Measurements from ENCODE around the gene USP9X.

Gene USP9X

DNA sequence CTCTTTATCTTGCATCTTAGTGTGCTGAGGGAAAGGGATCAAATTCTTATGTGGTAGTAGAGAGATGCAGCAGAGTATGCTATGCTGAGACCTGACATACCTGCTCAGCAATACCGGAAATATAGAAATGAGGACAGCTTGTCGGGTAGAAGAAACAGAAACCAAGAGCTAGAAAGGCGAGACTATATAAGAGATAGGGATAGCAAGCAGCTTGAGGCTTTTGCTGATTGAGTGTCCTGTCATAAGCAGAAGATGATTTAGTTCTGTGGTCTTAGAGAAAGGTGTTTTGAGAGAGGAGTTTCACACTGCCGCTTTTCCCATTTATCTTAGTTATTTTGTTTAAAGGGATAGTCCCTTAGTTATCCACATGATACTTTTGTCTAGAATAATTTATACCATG is 31.7 kb downstream of the USP9X start:
- Mint-ChIP-seq H3K9me3 (no peaks in the 10 kb centered on the region), H3K4me1 (peaks cover 50% of the 10 kb centered on the region), H3K27me3 (no peaks in the 10 kb centered on the region), H3K27ac (ENCODE audit: low read depth) (peak overlapping the region; percentile 83), H3K36me3 (ENCODE audit: insufficient read depth) (peaks cover 9% of the 10 kb centered on the region), H3K4me3 (peak overlapping the region; percentile 67)
- ATAC-seq (replicated peaks; ENCODE audit: extremely low read depth, poor library complexity, severe bottlenecking): peak; percentile 79
- DNase-seq (ENCODE audit: low spot score in 2 of 2): no peak

DNA sequence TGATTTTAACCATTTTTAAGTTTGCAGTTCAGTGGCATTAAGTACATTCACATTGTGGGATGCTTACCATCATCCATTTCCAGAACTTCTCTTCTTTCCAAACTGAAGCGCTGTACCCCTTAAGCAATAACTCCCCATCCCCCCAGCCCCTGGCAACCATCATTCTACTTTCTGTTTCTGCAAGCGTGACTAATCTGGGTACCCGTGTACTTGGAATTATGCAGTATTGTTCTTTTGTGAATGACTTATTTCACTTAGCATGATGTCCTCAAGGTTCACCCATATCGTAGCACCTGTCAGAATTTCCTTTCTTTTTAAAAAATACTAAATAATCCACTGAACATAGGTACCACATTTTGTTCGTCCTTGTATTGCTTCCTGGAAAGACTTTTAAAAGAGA is 32.9 kb downstream of the USP9X start:
- Mint-ChIP-seq H3K27ac (ENCODE audit: low read depth) (peak overlapping the region; percentile 83), H3K36me3 (ENCODE audit: insufficient read depth) (peaks cover 10% of the 10 kb centered on the region), H3K4me3 (peak overlapping the region; percentile 67), H3K4me1 (peaks cover 57% of the 10 kb centered on the region), H3K9me3 (no peaks in the 10 kb centered on the region), H3K27me3 (no peaks in the 10 kb centered on the region)
- ATAC-seq (replicated peaks; ENCODE audit: extremely low read depth, poor library complexity, severe bottlenecking) (no peak), DNase-seq (ENCODE audit: low spot score in 2 of 2) (no peak)

DNA sequence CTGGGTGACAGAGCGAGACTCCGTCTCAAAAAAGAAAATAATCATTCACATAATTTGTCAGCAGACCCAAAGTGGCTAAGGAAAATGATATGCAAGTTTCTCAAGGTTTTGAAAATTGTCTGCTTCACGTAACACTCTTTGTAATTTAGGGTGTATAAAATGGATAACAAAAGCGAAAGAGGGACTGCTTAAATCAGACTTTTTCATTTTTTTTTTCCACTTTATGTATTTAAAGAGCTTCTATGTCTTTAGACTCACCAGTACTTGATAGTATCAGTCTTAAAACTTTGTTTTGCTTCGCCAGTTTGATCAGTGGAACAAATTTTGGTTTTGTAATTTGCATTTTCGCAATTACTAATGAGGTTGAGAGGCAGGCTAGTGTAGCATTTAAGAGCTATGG is 34.6 kb downstream of the USP9X start:
- Mint-ChIP-seq H3K36me3 (ENCODE audit: insufficient read depth) (peaks cover 12% of the 10 kb centered on the region), H3K4me3 (peak overlapping the region; percentile 67), H3K27ac (ENCODE audit: low read depth) (no peak overlapping the region), H3K27me3 (no peaks in the 10 kb centered on the region), H3K9me3 (no peaks in the 10 kb centered on the region), H3K4me1 (peaks cover 55% of the 10 kb centered on the region)
- no peak for DNase-seq (ENCODE audit: low spot score in 2 of 2)
- no peak for ATAC-seq (replicated peaks; ENCODE audit: extremely low read depth, poor library complexity, severe bottlenecking)

DNA sequence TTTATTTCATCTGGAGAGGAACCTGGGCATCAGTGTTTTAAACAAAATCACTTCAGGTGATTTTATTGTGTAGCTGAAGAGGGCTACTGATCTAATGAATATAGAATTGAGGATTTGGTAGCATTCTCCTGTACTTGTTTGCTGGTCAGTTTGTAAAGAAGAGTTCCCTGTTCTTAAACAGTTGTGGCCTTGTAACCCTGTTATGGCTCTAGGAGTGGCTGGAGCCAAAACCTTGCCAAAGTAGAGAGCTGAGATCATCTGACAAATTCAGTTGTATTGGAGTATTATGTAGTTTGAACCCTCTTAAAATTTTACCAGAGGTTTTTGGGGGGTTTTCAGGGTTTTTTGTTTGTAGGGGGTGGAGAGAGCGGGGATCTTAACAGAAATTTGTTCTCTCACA is 36.5 kb downstream of the USP9X start:
- Mint-ChIP-seq H3K27ac (ENCODE audit: low read depth) (no peak overlapping the region), H3K27me3 (no peaks in the 10 kb centered on the region), H3K36me3 (ENCODE audit: insufficient read depth) (peaks cover 20% of the 10 kb centered on the region), H3K9me3 (no peaks in the 10 kb centered on the region), H3K4me1 (peaks cover 50% of the 10 kb centered on the region), H3K4me3 (no peak overlapping the region)
- DNase-seq (ENCODE audit: low spot score in 2 of 2): no peak
- ATAC-seq (replicated peaks; ENCODE audit: extremely low read depth, poor library complexity, severe bottlenecking): no peak

DNA sequence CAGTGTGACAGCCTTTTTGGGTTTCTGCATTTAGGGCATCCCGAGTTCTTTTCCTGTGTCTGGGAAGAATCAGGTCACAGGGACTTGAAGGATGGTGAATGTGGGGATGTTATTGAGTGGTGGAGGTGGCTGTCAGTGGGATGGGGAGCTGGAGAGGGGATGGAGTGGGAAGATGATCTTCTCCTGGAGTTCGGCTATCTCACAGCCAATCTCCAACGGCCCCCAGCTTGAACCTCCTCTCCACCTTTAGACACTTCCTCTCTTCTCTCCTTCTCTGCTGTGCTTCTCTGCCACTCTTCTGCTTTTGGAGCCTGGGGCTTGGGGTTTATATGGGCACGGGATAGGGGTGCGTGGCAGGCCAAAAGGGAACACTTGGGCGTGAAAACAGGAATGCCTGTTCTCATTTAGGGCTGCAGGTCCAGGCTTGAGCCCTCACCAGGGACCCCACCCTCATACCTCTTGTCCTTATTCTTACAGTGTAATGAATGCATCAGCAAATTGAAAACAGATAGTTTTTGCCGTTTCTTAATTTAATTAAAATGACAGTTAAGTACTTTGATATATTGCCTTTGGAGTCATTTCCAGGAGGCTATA is 37.5 kb downstream of the USP9X start:
- ATAC-seq (replicated peaks; ENCODE audit: extremely low read depth, poor library complexity, severe bottlenecking) (no peak), DNase-seq (ENCODE audit: low spot score in 2 of 2) (no peak)
- Mint-ChIP-seq H3K36me3 (ENCODE audit: insufficient read depth) (peaks cover 18% of the 10 kb centered on the region), H3K27ac (ENCODE audit: low read depth) (peak overlapping the region; percentile 41), H3K27me3 (no peaks in the 10 kb centered on the region), H3K9me3 (no peaks in the 10 kb centered on the region), H3K4me1 (peaks cover 47% of the 10 kb centered on the region), H3K4me3 (peak overlapping the region; percentile 38)

- Mint-ChIP-seq H3K27me3 (no peaks in the 10 kb centered on the region), H3K9me3 (no peaks in the 10 kb centered on the region), H3K36me3 (ENCODE audit: insufficient read depth) (peaks cover 37% of the 10 kb centered on the region), H3K4me3 (no peak overlapping the region), H3K4me1 (peaks cover 20% of the 10 kb centered on the region), H3K27ac (ENCODE audit: low read depth) (no peak overlapping the region)
- ATAC-seq (replicated peaks; ENCODE audit: extremely low read depth, poor library complexity, severe bottlenecking) (peak; percentile 24), DNase-seq (ENCODE audit: low spot score in 2 of 2) (no peak)
Measured at GRCh38 chrX:41127477-41128192, 42.4 kb downstream of the USP9X start.

DNA sequence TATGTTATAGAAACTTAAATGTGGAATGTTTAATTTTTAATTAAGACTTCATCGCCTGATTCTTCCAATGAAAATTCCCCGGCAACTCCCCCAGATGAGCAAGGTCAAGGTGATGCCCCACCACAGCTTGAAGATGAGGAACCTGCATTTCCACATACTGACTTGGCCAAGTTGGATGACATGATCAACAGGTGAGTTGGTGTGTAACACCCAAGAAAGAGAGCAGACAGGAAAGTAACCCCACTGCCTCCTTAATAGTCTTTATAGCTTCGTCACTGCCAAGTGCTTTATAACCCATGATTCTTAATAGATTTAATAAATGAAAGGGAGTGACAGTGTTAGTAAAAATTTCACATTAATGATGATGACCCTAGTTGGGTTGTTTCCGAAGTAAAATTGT is 43.7 kb downstream of the USP9X start:
- no peak for ATAC-seq (replicated peaks; ENCODE audit: extremely low read depth, poor library complexity, severe bottlenecking)
- Mint-ChIP-seq H3K4me3 (no peak overlapping the region), H3K27me3 (no peaks in the 10 kb centered on the region), H3K4me1 (peaks cover 11% of the 10 kb centered on the region), H3K27ac (ENCODE audit: low read depth) (no peak overlapping the region), H3K9me3 (no peaks in the 10 kb centered on the region), H3K36me3 (ENCODE audit: insufficient read depth) (peaks cover 44% of the 10 kb centered on the region)
- DNase-seq (ENCODE audit: low spot score in 2 of 2): no peak

DNA sequence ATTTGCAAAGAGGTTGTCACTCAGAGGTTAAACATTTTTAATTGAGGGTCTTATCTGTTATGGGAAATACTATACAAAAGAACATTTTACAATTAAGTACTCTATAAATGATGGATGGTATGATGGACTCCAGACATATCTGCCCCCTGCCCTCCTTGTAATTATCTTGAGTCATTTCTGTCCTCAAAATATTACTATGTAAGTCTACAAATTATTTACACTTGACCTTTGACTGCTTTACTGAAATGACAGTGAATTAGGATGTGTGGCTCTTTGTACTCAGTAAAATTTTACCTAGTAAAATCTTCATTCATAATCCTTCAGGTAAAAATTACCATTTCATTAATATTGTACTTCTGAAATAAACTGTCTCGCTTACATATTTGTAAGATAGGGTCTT is 46.5 kb downstream of the USP9X start:
- H3K9me3 Mint-ChIP-seq: no peaks in the 10 kb centered on the region
- no peak overlapping the region for H3K27ac Mint-ChIP-seq (ENCODE audit: low read depth)
- DNase-seq (ENCODE audit: low spot score in 2 of 2) (no peak), ATAC-seq (replicated peaks; ENCODE audit: extremely low read depth, poor library complexity, severe bottlenecking) (no peak)
- no peaks in the 10 kb centered on the region for H3K27me3 Mint-ChIP-seq
- no peak overlapping the region for H3K4me3 Mint-ChIP-seq
- H3K4me1 Mint-ChIP-seq: peaks cover 5% of the 10 kb centered on the region
- H3K36me3 Mint-ChIP-seq (ENCODE audit: insufficient read depth): peaks cover 45% of the 10 kb centered on the region

GRCh38 chrX:41133551-41133950 is 48.3 kb downstream of the USP9X start:
- Mint-ChIP-seq H3K9me3 (no peaks in the 10 kb centered on the region), H3K4me3 (no peak overlapping the region), H3K27ac (ENCODE audit: low read depth) (peak overlapping the region; percentile 71), H3K4me1 (no peaks in the 10 kb centered on the region), H3K27me3 (no peaks in the 10 kb centered on the region), H3K36me3 (ENCODE audit: insufficient read depth) (peaks cover 46% of the 10 kb centered on the region)
- ATAC-seq (replicated peaks; ENCODE audit: extremely low read depth, poor library complexity, severe bottlenecking) (no peak), DNase-seq (ENCODE audit: low spot score in 2 of 2) (no peak)

DNA sequence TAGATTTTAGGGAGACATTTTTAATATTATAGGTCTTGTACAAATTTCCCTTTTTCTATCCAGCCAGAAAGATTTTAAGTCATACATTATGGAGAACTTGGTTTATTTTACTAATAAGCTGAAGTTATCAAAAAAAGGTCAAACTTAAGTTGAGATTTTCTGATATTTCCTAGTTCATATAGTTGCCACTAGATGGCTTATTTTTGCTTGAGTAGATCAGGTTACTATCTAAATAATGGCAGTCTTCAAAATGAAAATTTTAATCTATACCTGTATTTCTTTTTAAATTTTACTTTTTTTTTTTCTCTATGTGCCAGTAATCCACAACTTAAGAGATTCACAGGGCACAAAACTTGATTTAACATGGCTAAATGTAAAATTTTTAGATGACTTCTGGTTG is 52.3 kb downstream of the USP9X start:
- no peak overlapping the region for H3K27ac Mint-ChIP-seq (ENCODE audit: low read depth)
- no peaks in the 10 kb centered on the region for H3K9me3 Mint-ChIP-seq
- no peaks in the 10 kb centered on the region for H3K27me3 Mint-ChIP-seq
- ATAC-seq (replicated peaks; ENCODE audit: extremely low read depth, poor library complexity, severe bottlenecking) (no peak), DNase-seq (ENCODE audit: low spot score in 2 of 2) (no peak)
- H3K4me3 Mint-ChIP-seq: no peak overlapping the region
- H3K36me3 Mint-ChIP-seq (ENCODE audit: insufficient read depth): peaks cover 35% of the 10 kb centered on the region
- H3K4me1 Mint-ChIP-seq: no peaks in the 10 kb centered on the region

DNA sequence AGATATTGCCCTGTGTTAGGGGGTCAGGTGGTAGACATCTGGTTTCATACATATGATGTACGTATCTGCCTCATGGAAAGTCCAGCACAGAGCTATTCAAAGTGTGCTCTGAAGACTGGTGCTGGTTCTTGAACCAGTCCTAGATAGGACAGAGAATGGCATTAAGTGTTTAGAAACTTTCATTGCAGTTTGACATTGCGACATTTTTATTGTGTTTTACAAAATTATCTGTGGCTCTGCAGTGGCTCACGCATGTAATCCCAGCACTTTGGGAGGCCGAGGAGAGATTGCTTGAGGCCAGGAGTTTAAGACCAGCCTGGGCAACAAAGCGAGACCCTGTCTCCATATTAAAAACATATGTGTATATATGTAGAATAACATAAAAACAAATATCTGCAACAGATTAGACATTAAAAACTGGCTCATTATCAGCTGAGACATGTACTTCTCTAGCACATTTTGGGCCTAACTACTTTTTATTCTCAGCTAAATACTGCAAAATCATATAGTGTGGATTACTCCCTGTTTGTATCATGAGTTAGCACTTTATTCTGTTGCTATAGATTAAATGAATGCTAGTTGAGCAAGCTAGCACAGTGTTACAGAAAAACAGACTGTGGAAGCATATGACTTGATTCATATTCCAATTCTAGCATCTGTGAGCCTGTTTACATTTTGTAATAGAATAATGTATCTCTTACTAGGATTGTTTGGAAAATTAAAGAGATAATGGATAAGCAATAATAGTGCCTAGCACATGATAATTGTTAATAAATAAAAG is 57.1 kb downstream of the USP9X start:
- Mint-ChIP-seq H3K27ac (ENCODE audit: low read depth) (no peak overlapping the region), H3K4me1 (no peaks in the 10 kb centered on the region), H3K36me3 (ENCODE audit: insufficient read depth) (peaks cover 31% of the 10 kb centered on the region), H3K27me3 (no peaks in the 10 kb centered on the region), H3K4me3 (no peak overlapping the region), H3K9me3 (no peaks in the 10 kb centered on the region)
- DNase-seq (ENCODE audit: low spot score in 2 of 2) (no peak), ATAC-seq (replicated peaks; ENCODE audit: extremely low read depth, poor library complexity, severe bottlenecking) (no peak)

DNA sequence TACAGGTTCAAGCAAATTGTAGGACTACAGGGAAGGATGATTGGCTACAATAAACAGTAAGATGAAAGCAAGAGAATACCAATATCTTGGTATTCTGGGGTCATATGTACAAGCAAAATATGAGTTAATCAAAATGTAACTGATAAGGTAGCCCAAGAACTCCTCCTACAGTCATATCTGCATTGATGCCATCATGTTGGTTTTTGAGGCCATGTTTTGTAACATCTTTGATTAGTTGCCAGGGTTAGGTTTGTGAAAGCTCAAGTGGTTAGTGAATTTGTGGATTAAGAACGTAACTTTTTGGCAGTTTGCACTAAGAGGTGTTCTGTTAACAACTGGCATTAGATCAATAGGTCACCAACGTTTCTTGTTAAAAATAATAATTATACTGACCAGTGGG is 59.6 kb downstream of the USP9X start:
- Mint-ChIP-seq H3K27ac (ENCODE audit: low read depth) (no peak overlapping the region), H3K27me3 (no peaks in the 10 kb centered on the region), H3K36me3 (ENCODE audit: insufficient read depth) (peaks cover 47% of the 10 kb centered on the region), H3K4me1 (no peaks in the 10 kb centered on the region), H3K9me3 (no peaks in the 10 kb centered on the region), H3K4me3 (no peak overlapping the region)
- DNase-seq (ENCODE audit: low spot score in 2 of 2) (no peak), ATAC-seq (replicated peaks; ENCODE audit: extremely low read depth, poor library complexity, severe bottlenecking) (no peak)
